Panc1 (cell line): ENCODE results near the gene MYLK2. TPM values are rescaled to one million over a fixed set of nuclear protein-coding genes. Genes with fewer than 3 reads are reported as not detected.
A peak's percentile ranks its signal among the peaks of the same experiment; 100 is the strongest.

ENCODE experiments used
- ATAC-seq: fragments of 200-7000 bp; cut with Tn5 transposase; 2 replicates; pipeline ENCODE4 v1.9.1; 2020; ENCODE audit warnings: mild to moderate bottlenecking, moderate library complexity
- BruUV-seq: library from RNA; stranded (reverse); fragments of 400-500 nt; replicated peaks from 2 replicates; lab custom pipeline; 2021; lab: Mats Ljungman, UMichigan
- CTCF ChIA-PET: fragments of 300-600 bp; sonication (Branson Sonifier 250); formaldehyde crosslinking; loops from one replicate; lab custom pipeline; 2022; ENCODE audit warnings: antibody characterized with exemption; lab: Charles Lee
- POLR2A ChIA-PET: fragments of 300-600 bp; sonication (Branson Sonifier 250); formaldehyde crosslinking; loops from one replicate; lab custom pipeline; 2022; ENCODE audit warnings: antibody characterized with exemption; lab: Charles Lee
- DNase-seq: peaks from one replicate; pipeline ENCODE4 v3.0.0-alpha.2; 2010; ENCODE audit warnings: low read depth, low spot score
- H3K27ac ChIP-seq: 2 replicates; pipeline ENCODE4 v1.5.1; 2011; ENCODE audit warnings: mild to moderate bottlenecking, low read length, inconsistent platforms
- H3K27me3 ChIP-seq: fragments of 200-500 bp; sonication (Bioruptor generic); 2 replicates; pipeline ENCODE4 v1.6.0; 2014; ENCODE audit warnings: low read length, inconsistent platforms; ENCODE audit not compliant: control insufficient read depth, insufficient read depth
- H3K36me3 ChIP-seq: fragments of 200-500 bp; sonication (Bioruptor generic); 2 replicates; pipeline ENCODE4 v1.5.1; 2014; ENCODE audit warnings: inconsistent platforms, mild to moderate bottlenecking, low read length, moderate library complexity; ENCODE audit not compliant: control insufficient read depth, insufficient read depth
- H3K4me1 ChIP-seq: 2 replicates; pipeline ENCODE4 v1.5.1; 2011; ENCODE audit warnings: inconsistent platforms, mild to moderate bottlenecking, low read length, moderate library complexity; ENCODE audit not compliant: control insufficient read depth, insufficient read depth
- H3K4me3 ChIP-seq, 2 experiments: 2 replicates each; pipeline ENCODE4 v1.5.1; 2011 to 2012; ENCODE audit warnings: low read depth in 2 of 2, low read length in 2 of 2, mild to moderate bottlenecking in 2 of 2, inconsistent platforms in 1 of 2, moderate library complexity in 1 of 2
- H3K9me3 ChIP-seq: fragments of 200-500 bp; sonication (Bioruptor generic); 2 replicates; pipeline ENCODE4 v1.5.1; 2014; ENCODE audit warnings: low read depth, mild to moderate bottlenecking, inconsistent platforms, low read length, moderate library complexity; ENCODE audit not compliant: control insufficient read depth, insufficient read depth
- POLR2AphosphoS5 ChIP-seq: IDR thresholded peaks from 2 replicates; pipeline ENCODE4 v1.6.1; 2012; ENCODE audit warnings: mild to moderate bottlenecking, low read depth, low read length, moderate library complexity
- SIN3A ChIP-seq: IDR thresholded peaks from 2 replicates; pipeline ENCODE4 v1.6.1; 2012; ENCODE audit warnings: low read depth, mild to moderate bottlenecking, low read length, moderate library complexity, borderline replicate concordance; ENCODE audit not compliant: insufficient read depth
- TCF7L2 ChIP-seq: IDR thresholded peaks from 2 replicates; pipeline ENCODE4 v1.6.1; 2011; ENCODE audit warnings: mild to moderate bottlenecking, low read depth, low read length, inconsistent platforms
- in situ Hi-C: cut with HindIII; loops from 2 replicates; pipeline ENCODE4 v1.10.0; 2016; ENCODE audit warnings: low sequenced_read_pairs, low pct_unique_long_range_greater_than_20kb
- intact Hi-C: fragments of 100-400 bp; cut with micrococcal nuclease; formaldehyde crosslinking; loops from one replicate; pipeline ENCODE4 v1.10.0; 2022; ENCODE audit not compliant: unreplicated experiment
- total RNA-seq: library from RNA; stranded (reverse); gene quantifications from one replicate; pipeline ENCODE4 v1.2.1, GENCODE V29; 2021; ENCODE audit not compliant: unreplicated experiment
- TF ChIP-seq, protein P1 (sequence below): fragments of 450-650 bp; IDR thresholded peaks from 2 replicates; pipeline ENCODE4 v1.5.1; 2017; ENCODE audit warnings: mild to moderate bottlenecking
- TF ChIP-seq, protein P2 (sequence below), 2 experiments: IDR thresholded peaks; 2 replicates each; pipeline ENCODE4 v1.6.1; 2011 to 2012; ENCODE audit warnings: low read depth in 2 of 2, control low read depth in 1 of 2, low read length in 1 of 2, mild to moderate bottlenecking in 1 of 2, moderate library complexity in 1 of 2; ENCODE audit not compliant: insufficient read depth in 1 of 2

Gene MYLK2
- total RNA-seq, 1 experiment from 2014 or later, result 0.87 TPM

- ChIA-PET POLR2A (no interaction called here), CTCF (interaction anchor here (0.6 kb wide), 1 partner anchor 403 kb away, joined by 3 read pairs; no protein-coding TSS in a partner anchor)
- in situ Hi-C loops, result no loop called here
- Histone ChIP-seq H3K27ac (no peak overlapping the region), H3K27me3 (no peaks in the 10 kb centered on the region), H3K9me3 (no peaks in the 10 kb centered on the region), H3K4me1 (peaks cover 22% of the 10 kb centered on the region), H3K4me3 (no peak overlapping the region), H3K36me3 (no peaks in the 10 kb centered on the region)
- intact Hi-C loops, result loop anchor here (5.0 kb wide), 1 partner anchor 272 kb away; no protein-coding TSS in a partner anchor
- BruUV-seq, result no TSS peak
- TF ChIP-seq, protein P1, sequence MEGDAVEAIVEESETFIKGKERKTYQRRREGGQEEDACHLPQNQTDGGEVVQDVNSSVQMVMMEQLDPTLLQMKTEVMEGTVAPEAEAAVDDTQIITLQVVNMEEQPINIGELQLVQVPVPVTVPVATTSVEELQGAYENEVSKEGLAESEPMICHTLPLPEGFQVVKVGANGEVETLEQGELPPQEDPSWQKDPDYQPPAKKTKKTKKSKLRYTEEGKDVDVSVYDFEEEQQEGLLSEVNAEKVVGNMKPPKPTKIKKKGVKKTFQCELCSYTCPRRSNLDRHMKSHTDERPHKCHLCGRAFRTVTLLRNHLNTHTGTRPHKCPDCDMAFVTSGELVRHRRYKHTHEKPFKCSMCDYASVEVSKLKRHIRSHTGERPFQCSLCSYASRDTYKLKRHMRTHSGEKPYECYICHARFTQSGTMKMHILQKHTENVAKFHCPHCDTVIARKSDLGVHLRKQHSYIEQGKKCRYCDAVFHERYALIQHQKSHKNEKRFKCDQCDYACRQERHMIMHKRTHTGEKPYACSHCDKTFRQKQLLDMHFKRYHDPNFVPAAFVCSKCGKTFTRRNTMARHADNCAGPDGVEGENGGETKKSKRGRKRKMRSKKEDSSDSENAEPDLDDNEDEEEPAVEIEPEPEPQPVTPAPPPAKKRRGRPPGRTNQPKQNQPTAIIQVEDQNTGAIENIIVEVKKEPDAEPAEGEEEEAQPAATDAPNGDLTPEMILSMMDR, result no peak
- TF ChIP-seq, protein P2, sequence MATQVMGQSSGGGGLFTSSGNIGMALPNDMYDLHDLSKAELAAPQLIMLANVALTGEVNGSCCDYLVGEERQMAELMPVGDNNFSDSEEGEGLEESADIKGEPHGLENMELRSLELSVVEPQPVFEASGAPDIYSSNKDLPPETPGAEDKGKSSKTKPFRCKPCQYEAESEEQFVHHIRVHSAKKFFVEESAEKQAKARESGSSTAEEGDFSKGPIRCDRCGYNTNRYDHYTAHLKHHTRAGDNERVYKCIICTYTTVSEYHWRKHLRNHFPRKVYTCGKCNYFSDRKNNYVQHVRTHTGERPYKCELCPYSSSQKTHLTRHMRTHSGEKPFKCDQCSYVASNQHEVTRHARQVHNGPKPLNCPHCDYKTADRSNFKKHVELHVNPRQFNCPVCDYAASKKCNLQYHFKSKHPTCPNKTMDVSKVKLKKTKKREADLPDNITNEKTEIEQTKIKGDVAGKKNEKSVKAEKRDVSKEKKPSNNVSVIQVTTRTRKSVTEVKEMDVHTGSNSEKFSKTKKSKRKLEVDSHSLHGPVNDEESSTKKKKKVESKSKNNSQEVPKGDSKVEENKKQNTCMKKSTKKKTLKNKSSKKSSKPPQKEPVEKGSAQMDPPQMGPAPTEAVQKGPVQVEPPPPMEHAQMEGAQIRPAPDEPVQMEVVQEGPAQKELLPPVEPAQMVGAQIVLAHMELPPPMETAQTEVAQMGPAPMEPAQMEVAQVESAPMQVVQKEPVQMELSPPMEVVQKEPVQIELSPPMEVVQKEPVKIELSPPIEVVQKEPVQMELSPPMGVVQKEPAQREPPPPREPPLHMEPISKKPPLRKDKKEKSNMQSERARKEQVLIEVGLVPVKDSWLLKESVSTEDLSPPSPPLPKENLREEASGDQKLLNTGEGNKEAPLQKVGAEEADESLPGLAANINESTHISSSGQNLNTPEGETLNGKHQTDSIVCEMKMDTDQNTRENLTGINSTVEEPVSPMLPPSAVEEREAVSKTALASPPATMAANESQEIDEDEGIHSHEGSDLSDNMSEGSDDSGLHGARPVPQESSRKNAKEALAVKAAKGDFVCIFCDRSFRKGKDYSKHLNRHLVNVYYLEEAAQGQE (IDR thresholded peaks at IDR 0.05; ENCODE audit: insufficient read depth in 1 of 2, low read depth in 2 of 2, low read length in 1 of 2), result no peak
- TF ChIP-seq POLR2AphosphoS5 (no peak), SIN3A (no peak), TCF7L2 (no peak)
- DNase-seq (no peak), ATAC-seq (no peak)
Measured at GRCh38 chr20:31820228-31820627, 1.1 kb downstream of the MYLK2 start.

DNA sequence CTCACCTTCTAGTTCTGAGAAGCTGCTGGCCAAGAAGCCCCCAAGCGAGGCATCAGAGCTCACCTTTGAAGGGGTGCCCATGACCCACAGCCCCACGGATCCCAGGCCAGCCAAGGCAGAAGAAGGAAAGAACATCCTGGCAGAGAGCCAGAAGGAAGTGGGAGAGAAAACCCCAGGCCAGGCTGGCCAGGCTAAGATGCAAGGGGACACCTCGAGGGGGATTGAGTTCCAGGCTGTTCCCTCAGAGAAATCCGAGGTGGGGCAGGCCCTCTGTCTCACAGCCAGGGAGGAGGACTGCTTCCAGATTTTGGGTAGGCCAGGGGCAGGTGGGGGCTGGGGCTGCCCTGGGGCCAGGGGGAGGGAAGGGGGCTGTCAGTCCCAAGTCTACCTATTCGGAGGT lies 2.3 kb downstream of the MYLK2 start:
- no peak for DNase-seq
- Histone ChIP-seq H3K4me1 (peaks cover 12% of the 10 kb centered on the region), H3K27ac (peak overlapping the region; percentile 19; the same call in 1 of the 2 replicates), H3K9me3 (no peaks in the 10 kb centered on the region), H3K27me3 (no peaks in the 10 kb centered on the region), H3K36me3 (no peaks in the 10 kb centered on the region), H3K4me3 (no peak overlapping the region)
- intact Hi-C loops, result loop anchor here (5.0 kb wide), 1 partner anchor 271 kb away; no protein-coding TSS in a partner anchor
- BruUV-seq, result no TSS peak
- in situ Hi-C loops, result no loop called here
- ChIA-PET POLR2A (no interaction called here), CTCF (no interaction called here)
- no peak for ATAC-seq
- TF ChIP-seq, protein P1, result no peak
- TF ChIP-seq, protein P2 (IDR thresholded peaks at IDR 0.05; ENCODE audit: insufficient read depth in 1 of 2, low read depth in 2 of 2, low read length in 1 of 2), result no peak
- TF ChIP-seq POLR2AphosphoS5, result no peak
- TF ChIP-seq SIN3A, result no peak
- no peak for TF ChIP-seq TCF7L2
